Stromal cell of bone marrow (primary cell): ENCODE measurements around the gene C9.
"Not testable (repeated sequence)": the region's sequence is repeated elsewhere in the genome, so short reads cannot be mapped to it uniquely, and the experiment has no call there.

Source experiments
- DNase-seq: peaks from one replicate; pipeline ENCODE4 v3.0.0-alpha.2; 2012; ENCODE audit warnings: low read depth

Gene C9

GRCh38 chr5:39371367-39371635 is 7.0 kb upstream of the C9 start:
- DNase-seq, result no peak

GRCh38 chr5:39370555-39371366 is 6.5 kb upstream of the C9 start:
- no peak for DNase-seq

- no peak for DNase-seq
Observed at GRCh38 chr5:39369123-39369815, 5.0 kb upstream of the C9 start.

- DNase-seq, result no peak
Observed at GRCh38 chr5:39368116-39368515, 3.8 kb upstream of the C9 start.

DNA sequence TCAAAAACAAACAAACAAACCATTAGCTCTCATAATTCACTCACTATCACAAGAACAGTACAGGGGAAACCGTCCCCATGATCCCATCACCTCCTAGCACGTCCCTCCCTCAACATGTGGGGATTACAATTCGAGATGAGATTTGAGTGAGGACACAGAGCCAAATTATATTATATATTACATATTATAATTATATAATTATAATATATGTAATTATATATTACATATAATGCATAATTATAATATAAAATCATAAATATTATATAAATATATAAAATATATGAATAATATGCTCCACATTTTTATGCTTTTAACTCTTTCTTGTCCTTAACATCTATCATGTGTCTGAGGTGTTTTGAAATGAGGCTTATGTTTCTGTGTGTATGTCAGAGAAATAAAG is 3.4 kb upstream of the C9 start:
- no peak for DNase-seq

GRCh38 chr5:39363217-39363616 is 1.1 kb downstream of the C9 start:
- no peak for DNase-seq

- no peak for DNase-seq
Observed at GRCh38 chr5:39362646-39363045, 1.6 kb downstream of the C9 start.

DNA sequence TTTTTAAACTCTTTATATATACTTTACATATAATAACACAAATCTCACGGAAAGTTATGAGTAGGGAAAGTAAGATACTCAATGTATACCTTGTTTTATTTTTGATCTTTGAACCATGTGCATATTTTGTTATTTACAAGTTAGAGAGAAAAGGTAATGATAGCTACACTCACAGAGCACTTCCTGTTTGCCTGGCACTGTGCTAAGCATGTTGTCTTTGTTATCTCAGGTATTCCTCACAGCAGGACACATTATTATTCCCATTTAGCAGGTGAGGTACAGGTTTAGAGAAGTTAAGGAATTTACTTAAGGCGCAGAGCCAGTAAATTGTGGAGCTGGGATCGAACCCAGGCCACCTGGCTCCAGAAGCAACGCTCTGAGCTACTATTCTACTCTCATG is 3.0 kb downstream of the C9 start:
- no peak for DNase-seq

- no peak for DNase-seq
Observed at GRCh38 chr5:39360471-39361111, 3.7 kb downstream of the C9 start.

DNA sequence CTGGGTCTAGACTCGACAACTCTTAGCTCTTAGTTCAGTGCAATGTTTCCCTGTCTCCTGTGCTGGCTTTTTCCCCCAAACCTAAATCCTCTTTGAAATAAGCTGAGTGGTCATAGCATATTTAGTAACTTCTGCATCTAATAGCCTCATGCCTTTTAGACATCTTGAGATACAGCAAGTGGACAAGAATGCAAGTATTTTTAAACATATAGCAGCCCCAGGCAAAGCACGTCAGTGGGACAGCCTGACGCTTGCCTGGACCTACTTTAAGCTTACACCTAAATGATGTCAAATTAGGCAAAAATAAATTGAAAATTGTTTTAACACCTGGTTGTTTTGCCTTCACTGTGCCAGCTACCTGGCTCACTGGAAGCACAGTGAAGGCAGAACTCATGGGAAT is 8.0 kb downstream of the C9 start:
- no peak for DNase-seq

DNA sequence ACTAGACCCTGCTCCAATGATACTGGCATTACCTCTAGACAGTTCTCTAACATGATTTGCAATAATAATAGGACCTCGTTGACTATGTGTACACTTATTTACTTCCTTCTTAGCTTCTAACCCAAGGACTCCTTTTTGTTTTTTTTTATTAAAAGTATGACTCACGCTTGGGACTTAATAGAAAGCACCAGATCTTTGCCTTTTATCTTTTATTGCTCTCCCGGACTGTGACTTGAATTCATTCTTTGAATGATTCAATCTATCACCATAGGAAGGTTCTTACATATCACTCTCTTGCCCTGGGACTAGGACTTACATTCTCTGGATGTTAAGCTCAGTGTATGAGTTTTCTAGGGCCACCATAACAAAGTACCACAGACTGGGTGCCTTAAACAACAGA is 9.0 kb downstream of the C9 start:
- DNase-seq, result no peak

GRCh38 chr5:39353717-39354399 is 10.4 kb downstream of the C9 start:
- no peak for DNase-seq

GRCh38 chr5:39352951-39353350 is 11.3 kb downstream of the C9 start:
- DNase-seq, result no peak

DNA sequence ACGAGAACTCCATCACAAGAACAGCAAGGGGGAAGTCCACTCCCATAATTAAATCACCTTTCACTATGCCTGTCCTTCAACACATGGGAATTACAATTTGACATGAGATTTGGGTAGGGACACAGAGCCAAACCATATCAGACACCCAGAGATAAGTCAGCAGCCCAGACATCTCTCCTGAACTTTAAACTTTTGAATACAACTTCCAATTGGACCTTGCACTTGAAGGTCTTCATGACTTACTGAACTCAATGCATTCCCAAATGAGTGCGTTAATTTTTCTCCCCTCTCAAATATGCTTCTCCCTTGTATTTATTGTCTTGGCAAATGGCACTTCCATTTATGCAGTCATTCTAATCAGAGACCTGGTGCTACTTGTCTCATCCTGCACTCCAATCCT is 12.1 kb downstream of the C9 start:
- DNase-seq, result no peak

- DNase-seq, result no peak
Observed at GRCh38 chr5:39349484-39349883, 14.8 kb downstream of the C9 start.

DNA sequence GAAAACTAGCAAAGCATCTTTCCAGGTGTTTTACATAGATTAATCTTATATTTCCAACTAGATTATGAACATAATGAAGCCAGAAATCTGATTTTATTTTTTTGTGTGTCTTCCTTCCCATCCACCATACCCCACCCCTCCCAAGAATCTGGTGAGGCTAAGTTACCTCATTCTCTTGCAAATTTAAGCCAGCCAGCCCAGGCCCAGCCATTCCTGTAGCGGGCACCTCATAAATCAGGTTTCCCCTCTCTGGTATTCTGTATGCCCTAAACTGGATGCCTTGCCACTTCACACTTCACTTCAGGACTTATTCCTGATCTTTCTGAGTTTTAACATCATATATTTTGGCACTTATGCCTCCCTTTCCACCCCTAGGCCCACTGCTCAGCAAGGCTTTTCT is 21.8 kb downstream of the C9 start:
- no peak for DNase-seq

GRCh38 chr5:39341896-39342295 is 22.4 kb downstream of the C9 start:
- no peak for DNase-seq

DNA sequence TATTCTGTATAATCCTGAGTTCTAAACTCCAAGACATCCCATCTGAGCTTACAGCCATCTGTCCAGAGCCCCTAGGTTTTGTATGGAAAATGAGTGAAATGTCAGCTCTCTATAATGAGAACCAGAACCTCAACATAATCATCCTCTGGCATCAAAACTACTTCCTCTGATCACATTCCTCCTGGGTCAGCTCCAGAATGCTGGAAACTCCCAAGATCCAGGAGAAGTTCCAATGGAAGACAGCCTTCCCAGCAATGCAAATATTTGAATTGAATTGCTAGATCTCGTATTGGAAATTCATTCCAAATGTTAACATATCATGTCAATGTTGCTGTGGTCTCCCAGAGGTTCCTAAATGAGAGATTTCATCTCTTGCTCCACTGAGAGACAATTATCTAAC is 23.8 kb downstream of the C9 start:
- DNase-seq, result peak; percentile 11

GRCh38 chr5:39337252-39337915 is 26.9 kb downstream of the C9 start:
- no peak for DNase-seq

DNA sequence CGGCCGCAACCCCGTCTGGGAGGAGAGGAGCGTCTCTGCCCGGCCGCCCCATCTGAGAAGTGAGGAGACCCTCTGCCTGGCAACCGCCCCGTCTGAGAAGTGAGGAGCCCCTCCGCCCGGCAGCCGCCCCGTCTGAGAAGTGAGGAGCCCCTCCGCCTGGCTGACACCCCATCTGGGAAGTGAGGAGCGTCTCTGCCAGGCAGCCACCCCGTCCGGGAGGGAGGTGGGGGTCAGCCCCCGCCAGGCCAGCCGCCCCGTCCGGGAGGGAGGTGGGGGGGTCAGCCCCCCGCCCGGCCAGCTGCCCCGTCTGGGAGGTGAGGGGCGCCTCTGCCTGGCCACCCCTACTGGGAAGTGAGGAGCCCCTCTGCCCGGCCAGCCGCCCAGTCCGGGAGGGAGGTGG is 30.0 kb downstream of the C9 start:
- not testable (repeated sequence) for DNase-seq

DNA sequence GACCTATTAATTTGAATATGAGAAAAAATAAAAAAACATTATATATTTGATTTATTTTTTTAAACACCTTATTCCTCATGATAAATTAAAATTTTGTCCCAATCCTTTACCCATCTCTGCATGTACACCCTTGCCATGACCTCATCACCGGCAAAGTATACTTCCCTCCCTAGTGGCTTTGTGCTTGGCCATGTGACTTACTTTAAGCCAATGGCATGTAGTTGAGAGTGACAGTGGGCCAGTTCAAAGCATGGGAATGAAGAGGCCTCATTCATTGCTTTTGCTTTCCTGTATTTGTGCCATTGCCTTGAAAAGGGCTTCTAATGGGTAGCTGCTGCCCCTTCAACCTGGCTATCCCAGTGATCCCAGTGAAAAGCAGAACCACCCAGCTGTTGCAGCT is 31.2 kb downstream of the C9 start:
- DNase-seq, result no peak

DNA sequence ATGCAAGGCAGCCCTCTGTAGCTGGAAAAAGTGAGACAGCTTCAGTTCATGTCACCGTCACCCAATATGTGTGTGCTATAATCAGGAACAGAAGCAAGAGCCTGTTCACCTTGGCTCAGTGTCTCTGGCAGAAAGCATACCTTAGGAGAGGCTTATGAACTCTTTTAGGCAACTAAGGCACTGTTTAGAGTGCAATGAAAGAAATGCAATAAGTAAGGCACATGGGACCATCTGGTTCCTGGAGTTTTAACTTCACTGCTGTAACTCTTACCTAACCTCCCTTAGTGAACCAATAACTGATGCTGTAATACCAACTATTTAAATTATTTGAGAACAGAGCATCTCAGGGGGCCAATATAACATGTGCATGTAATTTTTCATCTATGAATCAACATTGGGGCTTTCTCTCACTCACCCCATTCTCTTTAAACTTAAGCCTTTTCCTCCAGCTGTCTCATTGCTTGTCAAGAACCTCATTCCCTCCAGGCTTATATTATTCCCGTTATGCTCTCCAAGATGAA is 32.4 kb downstream of the C9 start:
- DNase-seq, result peak; percentile 54
